Neuronal stem cell (in vitro differentiated cells): Measurements from ENCODE around the gene MT1M.

Source experiments
- DNase-seq: peaks from one replicate; pipeline ENCODE4 v3.0.0-alpha.2; 2013; ENCODE audit warnings: low spot score
- H2AFZ ChIP-seq: one replicate; pipeline ENCODE4 v1.6.1; 2013; ENCODE audit warnings: mild to moderate bottlenecking, low read length, inconsistent platforms
- H2AK5ac ChIP-seq: 2 replicates; pipeline ENCODE4 v1.6.1; 2013; ENCODE audit warnings: low read depth, mild to moderate bottlenecking, inconsistent platforms, low read length, moderate library complexity, mixed read lengths
- H2BK120ac ChIP-seq: 2 replicates; pipeline ENCODE4 v1.6.1; 2013; ENCODE audit warnings: low read depth, mild to moderate bottlenecking, inconsistent platforms, low read length, moderate library complexity, mixed read lengths
- H2BK12ac ChIP-seq: one replicate; pipeline ENCODE4 v1.6.1; 2013; ENCODE audit warnings: low read length, inconsistent platforms
- H2BK15ac ChIP-seq: 2 replicates; pipeline ENCODE4 v1.6.1; 2013; ENCODE audit warnings: mild to moderate bottlenecking, low read length, inconsistent platforms, mixed read lengths
- H2BK5ac ChIP-seq: one replicate; pipeline ENCODE4 v1.6.1; 2013; ENCODE audit warnings: inconsistent platforms, mild to moderate bottlenecking, low read length, moderate library complexity
- H3K14ac ChIP-seq: one replicate; pipeline ENCODE4 v1.6.1; 2013; ENCODE audit warnings: low read length, inconsistent platforms
- H3K18ac ChIP-seq: 2 replicates; pipeline ENCODE4 v1.6.1; 2013; ENCODE audit warnings: low read length, inconsistent platforms
- H3K23ac ChIP-seq: 2 replicates; pipeline ENCODE4 v1.6.1; 2013; ENCODE audit warnings: low read depth, mild to moderate bottlenecking, mixed read lengths, low read length, inconsistent platforms; ENCODE audit not compliant: poor library complexity
- H3K27ac ChIP-seq: replicated peaks from 3 replicates; pipeline ENCODE4 v1.5.1; 2013; ENCODE audit warnings: low read length, inconsistent platforms
- H3K27me3 ChIP-seq, 3 experiments: 2 replicates each; pipeline ENCODE4 v1.6.1; 2013; ENCODE audit warnings: low read length in 3 of 3, mild to moderate bottlenecking in 2 of 3, inconsistent platforms in 1 of 3, low read depth in 1 of 3, mixed read lengths in 1 of 3, moderate library complexity in 1 of 3; ENCODE audit not compliant: control insufficient read depth in 3 of 3, insufficient read depth in 3 of 3
- H3K36me3 ChIP-seq, 2 donors: replicated peaks in 1 of 2; 2 replicates each; pipeline ENCODE4 v1.6.1; 2013; ENCODE audit warnings: low read length in 2 of 2; ENCODE audit not compliant: control insufficient read depth in 2 of 2, insufficient read depth in 2 of 2
- H3K4ac ChIP-seq: 2 replicates; pipeline ENCODE4 v1.6.1; 2013; ENCODE audit warnings: inconsistent platforms, mild to moderate bottlenecking, low read length, moderate library complexity
- H3K4me1 ChIP-seq, 2 donors: 1 replicate in 1 of 2; 2 replicates in 1 of 2; pipeline ENCODE4 v1.6.1; 2013; ENCODE audit warnings: low read length in 2 of 2, low read depth in 1 of 2; ENCODE audit not compliant: control insufficient read depth in 2 of 2, insufficient read depth in 1 of 2
- H3K4me2 ChIP-seq: one replicate; pipeline ENCODE4 v1.6.1; 2013; ENCODE audit warnings: mild to moderate bottlenecking, low read length, inconsistent platforms; ENCODE audit not compliant: insufficient read depth, poor library complexity, severe bottlenecking
- H3K4me3 ChIP-seq, 2 donors: 2 replicates each; pipeline ENCODE4 v1.5.1; 2013; ENCODE audit warnings: low read length in 2 of 2, mild to moderate bottlenecking in 2 of 2, inconsistent platforms in 1 of 2, moderate library complexity in 1 of 2
- H3K79me1 ChIP-seq: one replicate; pipeline ENCODE4 v1.6.1; 2013; ENCODE audit warnings: low read depth, mild to moderate bottlenecking, inconsistent platforms, low read length, moderate library complexity
- H3K9ac ChIP-seq: one replicate; pipeline ENCODE4 v1.6.1; 2013; ENCODE audit warnings: mild to moderate bottlenecking, low read depth, low read length, inconsistent platforms; ENCODE audit not compliant: poor library complexity
- H3K9me3 ChIP-seq, 2 donors: replicated peaks in 1 of 2; 2 replicates each; pipeline versions ENCODE3 to v1.6.1; 2013; ENCODE audit warnings: low read length in 2 of 2, mild to moderate bottlenecking in 2 of 2, inconsistent platforms in 1 of 2, low read depth in 1 of 2, mixed read lengths in 1 of 2, moderate library complexity in 1 of 2; ENCODE audit not compliant: control insufficient read depth in 2 of 2, insufficient read depth in 1 of 2
- H4K8ac ChIP-seq: one replicate; pipeline ENCODE4 v1.6.1; 2013; ENCODE audit warnings: low read depth, mild to moderate bottlenecking, inconsistent platforms, low read length, moderate library complexity
- H4K91ac ChIP-seq: one replicate; pipeline ENCODE4 v1.6.1; 2013; ENCODE audit warnings: low read length, low read depth, mild to moderate bottlenecking, inconsistent platforms; ENCODE audit not compliant: poor library complexity
- WGBS, 2 donors: extraction: QIAGEN DNeasy Blood & Tissue Kit; methylation state at CpG; one replicate each; pipeline ENCODE4 v1.1.7; 2013; ENCODE audit warnings: missing lambda C conversion rate in 2 of 2, mixed read lengths in 1 of 2; ENCODE audit not compliant: insufficient read length in 2 of 2, insufficient replicate concordance in 1 of 2; ENCODE audit errors: extremely low coverage in 2 of 2; 5-methylcytosine and 5-hydroxymethylcytosine counted together

Gene MT1M

DNA sequence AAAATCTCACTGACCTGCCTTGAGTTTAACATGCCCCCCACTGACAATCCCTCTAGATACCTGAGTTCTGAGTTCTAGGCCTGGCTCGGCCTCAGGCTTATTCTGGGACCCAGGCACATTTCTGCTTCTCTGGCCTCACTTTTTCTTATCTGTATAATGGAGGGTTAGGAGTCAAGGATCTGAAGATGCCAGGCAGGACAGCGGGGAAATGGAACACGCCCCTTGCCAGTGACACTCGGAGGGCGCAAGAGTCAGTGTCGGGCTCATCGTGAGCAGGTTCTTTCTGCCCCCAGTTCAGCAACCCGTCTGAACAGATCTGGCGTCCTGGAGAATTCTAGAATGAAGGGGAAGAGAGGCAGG is 43.7 kb upstream of the MT1M start:
- Histone ChIP-seq H3K4ac (no peak overlapping the region), H3K4me2 (peak overlapping the region; percentile 81), H3K9me3 (no peaks in the 10 kb centered on the region), H2BK12ac (no peak overlapping the region), H2BK120ac (no peak overlapping the region), H3K9ac (peak overlapping the region; percentile 92), H4K91ac (no peak overlapping the region), H3K4me1 (peaks cover 0 to 6% of the 10 kb centered on the region in 2 donors), H3K14ac (peak overlapping the region; percentile 86), H3K23ac (no peak overlapping the region), H2BK15ac (no peak overlapping the region), H2AFZ (peak overlapping the region; percentile 73), H2BK5ac (no peak overlapping the region), H3K27ac (no peak overlapping the region), H3K18ac (peak overlapping the region; percentile 89), H4K8ac (no peak overlapping the region), H3K27me3 (peaks cover 8 to 70% (median 45%) of the 10 kb centered on the region in 3 experiments), H3K79me1 (no peaks in the 10 kb centered on the region), H2AK5ac (no peak overlapping the region), H3K4me3 (peak overlapping the region; percentile 33 to 78), H3K36me3 (no peaks in the 10 kb centered on the region)
- DNase-seq: no peak
- no CpG with 5 or more reads among the region's 9 CpGs for WGBS, 2 donors

DNA sequence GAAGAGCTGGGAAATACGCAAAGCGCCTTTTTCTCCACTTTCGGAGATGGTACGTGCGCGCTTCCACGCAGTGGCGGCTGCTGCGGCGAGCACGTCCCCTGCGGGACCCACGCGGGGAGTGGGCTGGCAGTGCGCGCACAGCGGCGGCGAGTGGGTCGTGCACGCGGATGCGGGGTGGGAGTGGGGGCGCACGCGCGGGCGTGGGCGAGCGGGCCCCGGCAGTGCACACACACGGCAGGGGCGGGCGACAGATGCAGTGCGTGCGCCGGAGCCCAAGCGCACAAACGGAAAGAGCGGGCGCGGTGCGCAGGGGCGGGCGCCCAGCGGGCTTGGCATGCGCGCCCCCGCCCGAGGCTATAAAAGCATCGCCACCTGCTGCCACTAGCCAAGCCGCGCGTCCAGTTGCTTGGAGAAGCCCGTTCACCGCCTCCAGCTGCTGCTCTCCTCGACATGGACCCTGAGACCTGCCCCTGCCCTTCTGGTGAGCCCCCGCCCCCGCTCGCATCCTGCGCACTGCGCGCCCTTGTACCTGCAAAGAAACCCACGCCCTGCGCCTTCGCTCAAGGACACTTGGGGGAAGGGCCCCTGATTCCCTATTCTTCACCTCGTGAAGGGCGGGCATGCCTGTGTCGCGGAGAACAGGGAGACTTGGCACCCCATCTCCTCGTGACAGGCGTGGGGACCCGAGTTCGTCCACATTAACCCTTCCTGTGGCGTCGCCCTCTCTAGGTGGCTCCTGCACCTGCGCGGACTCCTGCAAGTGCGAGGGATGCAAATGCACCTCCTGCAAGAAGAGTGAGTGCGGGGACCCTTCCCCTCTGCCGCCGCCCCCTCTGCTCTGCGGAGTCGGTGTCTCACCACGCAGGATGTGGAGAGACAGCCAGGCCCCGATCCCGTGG is 43.1 kb upstream of the MT1M start, which contains the start of gene MT3:
MT3 (plus strand) TSS at position 388 of the 899 bp plus-strand sequence; CDS start at position 451, 63 bp downstream.
- H2BK12ac ChIP-seq: no peak within 1 kb of the TSS
- H4K8ac ChIP-seq: peak within 1 kb of the TSS; percentile 48
- no CpG with 5 or more reads among the region's 87 CpGs for WGBS, 2 donors
- H2AK5ac ChIP-seq: no peak within 1 kb of the TSS
- peaks cover 0 to 6% of the 10 kb centered on the region in 2 donors for H3K4me1 ChIP-seq
- H3K14ac ChIP-seq: peak within 1 kb of the TSS; percentile 86
- H3K79me1 ChIP-seq: no peaks in the 10 kb centered on the region
- peak within 1 kb of the TSS; percentile 76 for H2BK15ac ChIP-seq
- H3K27ac ChIP-seq: no peak within 1 kb of the TSS
- H3K9ac ChIP-seq: peak within 1 kb of the TSS; percentile 92
- peak within 1 kb of the TSS; percentile 87 for H3K23ac ChIP-seq
- DNase-seq: no peak
- peaks cover 8 to 70% (median 45%) of the 10 kb centered on the region in 3 experiments for H3K27me3 ChIP-seq
- H3K4me3 ChIP-seq: peak within 1 kb of the TSS; percentile 33 to 78
- H2AFZ ChIP-seq: peak within 1 kb of the TSS; percentile 73
- peak within 1 kb of the TSS; percentile 89 for H3K18ac ChIP-seq
- H3K4me2 ChIP-seq: peak within 1 kb of the TSS; percentile 81
- no peak within 1 kb of the TSS for H4K91ac ChIP-seq
- no peaks in the 10 kb centered on the region for H3K36me3 ChIP-seq
- no peak within 1 kb of the TSS for H3K4ac ChIP-seq
- H2BK5ac ChIP-seq: no peak within 1 kb of the TSS
- H2BK120ac ChIP-seq: peak within 1 kb of the TSS; percentile 35
- H3K9me3 ChIP-seq: peaks cover 0 to 2% of the 10 kb centered on the region in 2 donors

DNA sequence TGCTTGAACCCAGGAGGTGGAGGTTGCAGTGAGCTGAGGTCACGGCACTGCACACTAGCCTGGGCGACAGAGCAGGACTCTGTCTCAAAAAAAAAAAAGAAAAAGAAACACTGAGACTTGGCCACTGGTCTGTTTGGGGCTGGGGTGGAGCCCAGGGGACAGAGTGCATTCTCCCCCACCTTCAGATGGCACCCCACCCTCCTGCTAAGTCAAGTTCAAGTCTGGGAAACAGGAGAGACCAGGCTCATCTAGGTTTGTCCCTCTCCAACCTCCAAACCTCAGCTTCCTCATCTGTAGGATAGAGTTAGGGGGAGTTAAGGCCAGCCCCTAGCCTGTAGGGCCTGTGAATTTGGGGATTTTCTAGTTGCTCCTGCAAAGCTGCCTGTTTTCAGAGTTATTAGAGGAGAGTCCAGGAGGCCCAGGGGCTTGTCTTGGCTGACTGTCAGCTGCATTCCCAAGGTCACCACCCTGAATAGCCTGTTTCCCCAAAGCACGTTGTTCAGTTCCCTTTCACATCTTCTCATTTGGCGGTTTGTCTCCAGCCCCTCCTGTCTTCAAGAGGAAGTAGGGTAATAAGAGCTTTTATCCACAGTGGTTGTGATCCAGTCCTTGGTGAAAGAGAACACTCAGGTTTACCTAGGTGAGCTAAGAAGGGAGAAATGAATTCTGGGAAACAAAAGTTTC is 40.9 kb upstream of the MT1M start:
- Histone ChIP-seq H3K4me1 (peaks cover 0 to 6% of the 10 kb centered on the region in 2 donors), H3K27me3 (peaks cover 8 to 66% (median 45%) of the 10 kb centered on the region in 3 experiments), H3K14ac (no peak overlapping the region), H3K9ac (no peak overlapping the region), H3K23ac (no peak overlapping the region), H3K4ac (no peak overlapping the region), H4K91ac (no peak overlapping the region), H3K18ac (no peak overlapping the region), H3K79me1 (no peaks in the 10 kb centered on the region), H3K27ac (no peak overlapping the region), H3K4me2 (no peak overlapping the region), H3K36me3 (no peaks in the 10 kb centered on the region), H2BK120ac (no peak overlapping the region), H2BK15ac (no peak overlapping the region), H4K8ac (no peak overlapping the region), H3K4me3 (no peak overlapping the region), H2AFZ (no peak overlapping the region), H2BK12ac (no peak overlapping the region), H2AK5ac (no peak overlapping the region), H2BK5ac (no peak overlapping the region), H3K9me3 (peaks cover 0 to 2% of the 10 kb centered on the region in 2 donors)
- no CpG with 5 or more reads among the region's 4 CpGs for WGBS, 2 donors
- no peak for DNase-seq
